Type B pancreatic cell (in vitro differentiated cells): ENCODE data around the gene GPRIN2. TPM values are rescaled to one million over a fixed set of nuclear protein-coding genes. Genes with fewer than 3 reads are reported as not detected.

ENCODE experiments used
- DNase-seq: peaks from one replicate; pipeline ENCODE4 v3.0.0; 2021; ENCODE audit warnings: mixed read lengths; ENCODE audit not compliant: unreplicated experiment; ENCODE audit errors: extremely low spot score
- H3K27ac Mint-ChIP-seq: 2 replicates; pipeline ENCODE4 v1.8.0; 2021; ENCODE audit warnings: mild to moderate bottlenecking, mixed read lengths
- H3K27me3 Mint-ChIP-seq: 2 replicates; pipeline ENCODE4 v1.8.0; 2021; ENCODE audit warnings: mixed read lengths
- H3K36me3 Mint-ChIP-seq: 2 replicates; pipeline ENCODE4 v1.8.0; 2021; ENCODE audit warnings: mixed read lengths
- H3K4me1 Mint-ChIP-seq: one replicate; pipeline ENCODE4 v1.8.0; 2021; ENCODE audit warnings: mixed read lengths; ENCODE audit not compliant: unreplicated experiment
- H3K4me3 Mint-ChIP-seq: 2 replicates; pipeline ENCODE4 v1.8.0; 2021; ENCODE audit warnings: mild to moderate bottlenecking, mixed read lengths
- H3K9me3 Mint-ChIP-seq: 2 replicates; pipeline ENCODE4 v1.8.0; 2021; ENCODE audit warnings: mixed read lengths
- total RNA-seq: library from RNA; stranded (reverse); gene quantifications from 2 replicates; pipeline ENCODE4 v1.2.1, GENCODE V29; 2021; ENCODE audit warnings: low replicate concordance
- TF ChIP-seq, protein P1 (sequence below): fragments of 200-600 bp; sonication (generic); conservative IDR thresholded peaks from 2 replicates; pipeline ENCODE4 v1.5.0; 2021; ENCODE audit warnings: antibody characterized with exemption, mild to moderate bottlenecking

The GPRIN2 gene
- total RNA-seq, 1 donor from 2014 or later, result 7.0 TPM

DNA sequence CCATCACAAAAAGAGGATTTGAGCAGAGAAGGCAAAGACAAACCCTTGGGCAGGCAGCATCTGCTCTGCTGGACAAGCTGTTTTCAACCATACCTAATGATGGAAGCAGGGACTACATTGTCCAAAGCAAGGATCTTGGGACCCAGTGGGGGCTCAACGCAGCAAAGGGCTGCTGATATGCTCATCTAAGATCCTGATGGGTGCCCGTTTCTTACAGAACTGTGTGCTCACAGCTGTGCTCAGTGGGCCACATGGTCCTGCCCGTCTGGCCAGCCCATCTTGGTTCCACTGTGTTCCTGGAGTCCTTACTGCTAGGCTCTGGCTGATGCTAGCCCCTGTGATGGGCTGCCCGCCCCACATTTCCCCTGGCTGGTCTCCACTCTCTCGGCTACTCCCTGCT is 36.1 kb downstream of the GPRIN2 start:
- Mint-ChIP-seq H3K4me1 (no peaks in the 10 kb centered on the region), H3K9me3 (no peaks in the 10 kb centered on the region), H3K27ac (no peak overlapping the region), H3K27me3 (no peaks in the 10 kb centered on the region), H3K4me3 (no peak overlapping the region), H3K36me3 (no peaks in the 10 kb centered on the region)
- TF ChIP-seq, protein P1, sequence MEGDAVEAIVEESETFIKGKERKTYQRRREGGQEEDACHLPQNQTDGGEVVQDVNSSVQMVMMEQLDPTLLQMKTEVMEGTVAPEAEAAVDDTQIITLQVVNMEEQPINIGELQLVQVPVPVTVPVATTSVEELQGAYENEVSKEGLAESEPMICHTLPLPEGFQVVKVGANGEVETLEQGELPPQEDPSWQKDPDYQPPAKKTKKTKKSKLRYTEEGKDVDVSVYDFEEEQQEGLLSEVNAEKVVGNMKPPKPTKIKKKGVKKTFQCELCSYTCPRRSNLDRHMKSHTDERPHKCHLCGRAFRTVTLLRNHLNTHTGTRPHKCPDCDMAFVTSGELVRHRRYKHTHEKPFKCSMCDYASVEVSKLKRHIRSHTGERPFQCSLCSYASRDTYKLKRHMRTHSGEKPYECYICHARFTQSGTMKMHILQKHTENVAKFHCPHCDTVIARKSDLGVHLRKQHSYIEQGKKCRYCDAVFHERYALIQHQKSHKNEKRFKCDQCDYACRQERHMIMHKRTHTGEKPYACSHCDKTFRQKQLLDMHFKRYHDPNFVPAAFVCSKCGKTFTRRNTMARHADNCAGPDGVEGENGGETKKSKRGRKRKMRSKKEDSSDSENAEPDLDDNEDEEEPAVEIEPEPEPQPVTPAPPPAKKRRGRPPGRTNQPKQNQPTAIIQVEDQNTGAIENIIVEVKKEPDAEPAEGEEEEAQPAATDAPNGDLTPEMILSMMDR, result no peak
- peak; percentile 68 for DNase-seq

DNA sequence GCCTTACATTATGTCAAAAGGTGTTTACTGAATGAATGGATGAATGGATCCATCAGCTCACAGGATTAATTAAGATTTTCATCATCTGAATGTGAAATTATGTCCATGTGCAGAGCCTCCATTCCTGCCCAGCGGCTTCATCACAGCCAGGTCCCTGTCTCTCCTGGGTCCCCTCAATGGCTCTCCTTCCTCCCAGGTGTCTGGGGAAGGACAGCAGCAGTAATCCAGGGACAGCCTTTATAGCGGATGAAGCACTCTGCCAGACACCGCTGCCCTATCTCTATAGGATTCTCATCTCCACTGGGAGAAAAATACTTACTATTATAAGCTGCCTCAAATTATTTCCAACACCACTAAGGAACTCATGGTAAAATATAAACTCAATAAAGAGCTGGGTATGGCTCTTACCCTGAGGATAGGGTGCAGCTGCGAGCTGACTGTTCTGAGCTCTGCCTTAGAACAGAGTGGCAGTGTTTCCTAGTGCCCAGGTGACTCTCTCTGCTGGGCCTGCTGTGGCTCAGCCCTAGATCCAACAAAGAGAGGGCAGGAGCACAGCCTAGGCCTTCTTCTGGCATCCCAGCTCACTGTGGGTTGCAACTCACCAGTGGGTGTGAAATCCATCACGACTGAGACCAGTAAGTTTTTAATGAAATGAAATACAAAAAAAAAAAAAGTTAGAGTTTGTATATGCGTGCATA is 38.3 kb downstream of the GPRIN2 start:
- no peaks in the 10 kb centered on the region for H3K9me3 Mint-ChIP-seq
- no peak overlapping the region for H3K27ac Mint-ChIP-seq
- H3K36me3 Mint-ChIP-seq, result no peaks in the 10 kb centered on the region

DNA sequence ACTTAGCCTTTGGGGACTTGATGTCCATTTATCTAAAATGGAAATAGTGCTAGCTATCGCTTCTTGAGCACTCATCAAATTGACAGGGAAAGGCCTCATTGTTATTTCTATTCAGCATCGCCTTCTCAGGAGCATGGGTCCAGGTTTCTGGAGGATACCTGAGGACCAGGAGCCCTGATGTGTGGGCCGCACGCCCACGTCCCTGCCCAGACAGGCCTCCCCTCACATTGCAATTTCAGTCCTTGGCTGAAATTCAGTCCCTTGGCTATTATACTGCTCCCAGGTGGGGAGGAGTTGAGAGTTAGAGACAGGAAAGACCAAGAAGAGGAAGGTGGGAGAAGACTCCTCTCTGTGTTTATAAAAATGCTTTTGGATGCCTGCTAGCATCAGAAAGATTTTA is 38.9 kb downstream of the GPRIN2 start:
- peak; percentile 48 for DNase-seq
- no peaks in the 10 kb centered on the region for H3K27me3 Mint-ChIP-seq
- H3K36me3 Mint-ChIP-seq, result no peaks in the 10 kb centered on the region
- no peaks in the 10 kb centered on the region for H3K9me3 Mint-ChIP-seq
- H3K4me1 Mint-ChIP-seq, result no peaks in the 10 kb centered on the region
- TF ChIP-seq, protein P1, result no peak
- no peak overlapping the region for H3K4me3 Mint-ChIP-seq
- no peak overlapping the region for H3K27ac Mint-ChIP-seq

More for the DNA sequence above, 38.3 kb downstream of the GPRIN2 start:
- TF ChIP-seq, protein P1, result no peak
- Mint-ChIP-seq H3K4me3 (no peak overlapping the region), H3K27me3 (no peaks in the 10 kb centered on the region), H3K4me1 (no peaks in the 10 kb centered on the region)
- peak; percentile 64 for DNase-seq

DNA sequence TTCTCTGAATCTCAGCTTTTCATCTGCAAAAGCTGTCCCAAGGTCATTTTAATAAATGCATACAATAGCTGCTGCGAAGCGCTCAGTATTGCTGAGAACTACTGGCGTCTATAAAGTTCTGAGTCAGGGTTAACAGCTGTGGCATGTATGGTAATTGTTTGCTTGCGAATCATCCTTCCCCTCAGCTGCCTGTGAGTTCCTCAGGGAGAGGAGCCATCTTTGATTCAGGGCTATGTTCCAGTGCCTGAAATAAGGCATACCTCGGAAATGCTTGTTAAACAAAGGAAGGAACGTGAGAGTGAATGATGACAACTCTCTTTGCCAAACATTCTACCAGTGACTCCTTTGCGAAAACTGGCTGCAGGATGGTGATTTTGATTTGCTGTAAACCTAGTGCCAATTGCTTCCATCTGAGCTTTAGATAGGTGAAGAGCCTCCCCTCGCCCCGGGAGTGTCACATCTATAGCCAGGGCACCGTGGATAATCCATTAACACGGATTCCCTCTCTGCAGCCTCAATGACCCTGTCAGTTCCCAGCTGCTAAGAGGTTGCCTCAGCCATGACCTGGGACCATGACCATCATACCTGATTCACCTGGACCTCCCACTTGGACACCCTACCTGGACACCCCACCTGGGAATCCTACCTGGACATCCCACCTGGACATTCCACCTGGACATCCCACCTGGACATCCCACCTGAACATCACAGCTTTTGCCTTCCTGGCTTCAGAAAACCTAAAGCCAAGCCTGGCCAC is 39.6 kb downstream of the GPRIN2 start:
- DNase-seq, result peak; percentile 68
- no peak overlapping the region for H3K4me3 Mint-ChIP-seq
- no peak overlapping the region for H3K27ac Mint-ChIP-seq
- no peaks in the 10 kb centered on the region for H3K36me3 Mint-ChIP-seq
- H3K27me3 Mint-ChIP-seq, result no peaks in the 10 kb centered on the region
- TF ChIP-seq, protein P1, result no peak
- H3K9me3 Mint-ChIP-seq, result no peaks in the 10 kb centered on the region
- no peaks in the 10 kb centered on the region for H3K4me1 Mint-ChIP-seq

DNA sequence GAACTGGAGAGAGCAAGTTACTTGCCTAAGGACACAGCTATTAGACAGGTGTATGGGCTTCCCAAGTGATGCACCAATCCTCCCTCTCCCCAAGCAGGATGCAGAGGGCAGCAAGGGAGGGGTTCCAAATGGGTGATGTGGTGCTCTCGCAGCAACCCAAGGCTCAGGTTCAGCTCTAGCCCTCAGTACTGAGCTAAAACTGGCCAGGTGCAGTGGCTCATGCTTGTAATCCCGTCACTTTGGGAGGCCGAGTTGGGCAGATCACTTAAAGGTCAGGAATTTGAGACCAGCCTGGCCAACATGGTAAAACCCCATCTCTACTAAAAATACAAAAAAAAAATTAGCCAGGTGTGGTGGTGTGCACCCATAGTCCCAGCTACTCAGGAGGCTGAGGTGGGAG is 40.7 kb downstream of the GPRIN2 start:
- Mint-ChIP-seq H3K36me3 (no peaks in the 10 kb centered on the region), H3K27ac (no peak overlapping the region), H3K9me3 (no peaks in the 10 kb centered on the region), H3K4me3 (no peak overlapping the region), H3K27me3 (no peaks in the 10 kb centered on the region), H3K4me1 (no peaks in the 10 kb centered on the region)
- DNase-seq, result peak; percentile 51
- TF ChIP-seq, protein P1, result no peak
